GM12874 (cell line): ENCODE results near the gene MYOCD.

ENCODE experiments used
- CTCF ChIP-seq: IDR thresholded peaks from 2 replicates; pipeline ENCODE4 v1.5.1; 2011; ENCODE audit warnings: low read depth, mild to moderate bottlenecking, control low read depth, low read length, moderate library complexity; ENCODE audit not compliant: insufficient read depth

MYOCD gene

GRCh38 chr17:12624211-12624610, 41.5 kb upstream of the MYOCD start:
- no peak for TF ChIP-seq CTCF

GRCh38 chr17:12625092-12625491, 40.6 kb upstream of the MYOCD start:
- TF ChIP-seq CTCF: no peak

- no peak for TF ChIP-seq CTCF
Observed at GRCh38 chr17:12627177-12627629, 38.5 kb upstream of the MYOCD start.

- no peak for TF ChIP-seq CTCF
Observed at GRCh38 chr17:12627781-12628451, 37.8 kb upstream of the MYOCD start.

- TF ChIP-seq CTCF: no peak
Observed at GRCh38 chr17:12631076-12631475, 34.6 kb upstream of the MYOCD start.

- TF ChIP-seq CTCF: no peak
Observed at GRCh38 chr17:12632785-12633184, 32.9 kb upstream of the MYOCD start.

- TF ChIP-seq CTCF: no peak
Observed at GRCh38 chr17:12634789-12635414, 30.8 kb upstream of the MYOCD start.
